GM19395 (cell line): ENCODE measurements around the gene HTR6.

Experiments
- ATAC-seq: cut with Tn5 transposase; IDR thresholded peaks from one replicate; pipeline ENCODE4 v1.9.1; 2021; ENCODE audit warnings: mild to moderate bottlenecking, moderate library complexity; ENCODE audit not compliant: unreplicated experiment

HTR6 gene

GRCh38 chr1:19685994-19686393 lies 21.3 kb downstream of the HTR6 start:
- ATAC-seq: no peak

DNA sequence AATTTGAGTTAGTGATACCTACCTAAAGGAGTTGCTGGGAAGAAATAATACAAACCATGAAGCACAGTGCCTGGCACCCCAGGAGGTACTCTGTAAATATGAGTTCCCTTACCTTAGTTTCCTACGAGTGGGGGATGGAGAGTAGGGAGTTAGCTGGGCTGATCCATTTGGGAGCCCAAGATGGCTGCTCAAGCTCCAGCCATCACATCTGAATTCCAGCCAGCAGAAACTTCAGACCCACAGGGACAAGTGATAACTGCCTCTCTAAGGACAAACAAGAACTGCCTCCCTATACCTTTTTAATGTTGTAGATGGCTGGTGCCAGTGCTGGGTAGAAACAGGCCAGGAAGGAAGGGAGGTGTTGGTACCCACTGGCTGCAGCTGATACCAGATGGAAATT lies 22.7 kb downstream of the HTR6 start:
- ATAC-seq: no peak

- ATAC-seq: no peak
These were observed 23.6 kb downstream of the HTR6 start for GRCh38 chr1:19688041-19688842.

- ATAC-seq: no peak
These were observed 24.5 kb downstream of the HTR6 start for GRCh38 chr1:19689085-19689757.

- ATAC-seq: no peak
These were observed 25.2 kb downstream of the HTR6 start for GRCh38 chr1:19689856-19690255.

DNA sequence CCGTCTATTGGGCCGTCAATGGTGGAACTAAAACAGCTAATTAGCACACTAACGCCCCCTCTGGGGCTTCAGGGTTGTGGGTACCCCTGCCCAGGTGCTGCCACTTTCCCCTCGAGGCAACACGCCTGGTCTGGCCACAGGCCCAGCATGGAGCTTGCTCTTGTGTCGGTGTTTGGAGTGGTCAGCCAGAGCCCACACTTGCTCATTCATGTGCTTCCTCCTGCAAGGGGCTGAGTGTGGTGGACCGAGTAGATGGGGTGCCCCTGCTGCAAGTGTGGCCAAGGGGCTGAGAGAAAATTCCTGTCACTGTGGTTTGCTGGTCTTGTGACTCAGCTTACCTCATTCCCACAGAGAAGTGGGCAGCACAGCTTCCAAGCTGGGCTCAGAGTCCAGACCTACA lies 25.7 kb downstream of the HTR6 start:
- no peak for ATAC-seq

DNA sequence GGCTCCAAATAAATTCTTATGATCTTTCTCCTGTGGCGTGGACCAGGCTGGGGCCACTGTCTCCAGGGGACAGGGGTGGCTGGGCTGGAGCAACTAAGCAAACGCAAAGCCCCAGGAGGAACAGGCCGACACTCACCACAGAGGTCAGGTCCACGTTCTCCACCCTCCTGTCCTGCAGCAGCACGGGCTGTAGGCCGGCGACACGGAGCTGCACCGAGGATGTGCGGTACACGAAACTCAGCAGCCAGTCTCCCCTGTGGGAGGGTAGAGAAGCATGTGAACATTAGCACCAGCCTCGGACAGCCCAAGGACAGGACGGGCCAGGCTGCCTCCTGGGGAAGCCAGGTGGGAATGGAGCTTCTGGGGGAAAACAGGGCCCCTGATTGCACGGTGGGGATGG lies 29.6 kb downstream of the HTR6 start:
- no peak for ATAC-seq

DNA sequence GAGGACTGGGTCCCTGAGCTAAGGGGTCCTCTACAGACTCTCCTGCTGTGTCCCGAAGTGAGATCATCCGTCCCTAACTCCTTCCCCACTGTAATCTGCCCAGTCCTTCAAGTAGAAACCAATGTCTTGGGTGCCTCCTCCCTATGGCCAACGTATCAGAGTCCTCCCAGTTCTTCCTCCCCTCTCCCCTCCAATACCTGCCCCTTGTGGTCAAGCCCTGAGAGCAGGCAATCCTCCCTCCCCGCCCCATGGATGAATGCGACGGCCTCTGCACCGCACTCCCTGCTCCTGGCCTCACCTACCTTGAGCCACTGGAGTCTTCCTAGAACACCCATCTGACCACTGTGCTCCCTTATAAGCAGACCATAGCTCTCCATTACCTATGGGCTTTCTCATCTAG lies 31.1 kb downstream of the HTR6 start:
- ATAC-seq: no peak

- no peak for ATAC-seq
These were observed 32.1 kb downstream of the HTR6 start for GRCh38 chr1:19696820-19697219.

GRCh38 chr1:19698181-19698580 lies 33.5 kb downstream of the HTR6 start:
- ATAC-seq: no peak

DNA sequence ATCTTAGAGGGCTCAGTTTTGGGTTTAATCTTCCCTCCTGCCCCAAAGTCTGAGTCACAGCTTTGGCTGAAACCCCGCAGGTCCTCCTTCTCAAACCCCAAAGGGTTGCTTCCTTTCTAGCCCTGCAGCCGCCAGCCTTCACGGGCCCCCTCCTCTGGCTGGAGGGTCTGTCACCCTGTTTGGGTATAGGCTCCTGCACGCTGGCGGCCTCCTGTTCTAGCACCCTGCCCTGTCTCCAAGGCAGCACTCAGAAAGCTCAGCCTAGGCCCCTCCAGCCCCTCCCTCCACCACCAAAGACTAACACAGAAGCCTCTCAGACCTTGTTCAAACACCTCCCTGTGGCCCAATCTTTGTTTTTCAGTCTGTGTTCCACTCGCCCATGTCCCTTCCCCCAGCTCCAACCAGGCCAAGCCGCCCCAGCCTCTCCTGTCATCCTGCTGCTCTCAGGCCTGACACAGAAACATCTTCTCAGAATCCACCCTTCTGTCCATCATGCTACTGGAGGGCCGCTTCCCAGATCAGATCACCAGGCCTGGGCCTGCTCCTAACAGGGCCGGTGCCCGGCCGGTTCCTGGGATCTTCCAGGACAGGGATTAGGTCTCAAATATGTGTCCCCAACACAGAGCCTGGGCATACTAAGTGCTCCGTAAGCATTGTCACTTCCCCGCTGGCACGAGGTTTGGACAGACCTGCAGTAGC lies 35.6 kb downstream of the HTR6 start:
- ATAC-seq: no peak

DNA sequence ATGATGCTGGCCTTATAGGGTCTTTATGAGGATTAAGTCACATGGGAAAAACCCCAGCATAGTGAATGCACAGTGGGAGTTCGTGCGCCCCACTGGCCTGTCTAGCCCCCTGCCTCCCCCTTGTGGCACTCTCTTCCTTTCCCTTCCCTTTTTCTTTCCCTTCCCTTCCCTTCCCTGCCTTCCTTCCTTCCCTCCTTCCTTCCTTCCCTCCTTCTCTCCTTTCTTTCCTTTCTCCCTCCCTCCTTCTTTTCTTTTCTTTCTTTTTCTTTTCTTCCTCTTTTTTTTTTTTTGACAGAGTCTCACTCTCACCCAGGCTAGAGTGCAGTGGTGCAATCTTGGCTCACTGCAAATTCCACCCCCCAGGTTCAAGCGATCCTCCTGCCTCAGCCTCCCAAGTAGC lies 38.6 kb downstream of the HTR6 start:
- ATAC-seq: no peak

DNA sequence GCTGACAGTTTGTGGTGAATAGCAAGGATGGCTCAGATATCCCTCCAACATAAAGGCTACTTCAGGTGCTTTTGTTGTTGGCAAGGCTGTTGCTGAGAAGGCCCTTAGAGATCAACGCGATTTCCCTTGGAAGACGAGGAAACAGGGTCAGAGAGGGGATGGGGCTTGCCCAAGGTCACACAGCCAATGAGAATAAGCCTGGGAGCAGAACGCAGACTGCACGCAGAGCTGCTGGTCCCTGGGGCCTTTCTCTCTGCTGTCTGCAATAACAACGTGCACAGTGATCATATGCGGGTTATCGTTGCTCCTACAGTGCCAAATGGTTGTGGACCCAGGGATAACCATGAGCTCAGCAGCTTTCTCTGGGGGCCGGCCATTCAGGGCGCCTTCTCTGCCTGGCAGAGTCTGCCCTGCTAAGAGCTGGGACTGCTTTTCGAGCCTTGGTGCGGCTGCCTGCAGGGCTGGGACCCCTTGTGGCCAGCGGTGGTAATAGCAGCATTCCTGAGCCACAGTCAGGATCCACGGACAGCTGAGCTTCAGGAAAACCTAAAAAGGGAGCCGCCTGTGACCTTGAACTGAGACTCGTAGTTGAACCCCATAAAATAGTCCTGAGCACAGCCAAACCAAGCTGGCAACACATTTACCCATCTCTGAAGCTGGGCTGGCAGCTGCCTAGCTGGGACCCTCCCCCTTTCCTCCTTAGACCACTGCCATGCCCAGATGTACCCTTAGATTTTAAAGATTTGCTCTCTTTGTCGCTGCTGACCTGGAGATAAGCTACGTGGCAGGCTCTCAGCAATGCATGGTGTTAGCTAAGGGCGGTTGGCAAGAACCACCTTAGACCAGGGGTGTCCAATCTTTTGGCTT lies 39.8 kb downstream of the HTR6 start:
- no peak for ATAC-seq

DNA sequence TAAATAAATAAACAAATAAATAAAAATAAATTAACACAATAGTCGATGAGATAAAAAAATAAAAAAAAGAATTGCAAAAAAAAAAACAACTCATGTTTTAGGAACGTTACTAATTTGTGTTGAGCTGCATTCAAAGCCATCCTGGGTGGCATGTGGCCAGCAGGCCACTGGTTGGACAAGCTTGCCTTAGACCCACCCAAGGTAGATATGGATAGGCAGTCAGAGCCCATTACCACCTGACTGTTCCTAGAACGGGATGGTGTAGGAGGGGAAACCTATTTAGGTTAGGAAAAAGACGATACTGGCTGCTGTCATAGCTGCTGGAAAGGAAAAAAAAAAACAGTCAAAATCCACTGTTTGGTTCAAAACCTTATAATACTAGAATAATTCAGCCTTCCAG lies 40.8 kb downstream of the HTR6 start:
- no peak for ATAC-seq

- ATAC-seq: no peak
These were observed 41.5 kb downstream of the HTR6 start for GRCh38 chr1:19706136-19706535.

- ATAC-seq: no peak
These were observed 44.0 kb downstream of the HTR6 start for GRCh38 chr1:19708567-19709110.

- ATAC-seq: no peak
These were observed 44.7 kb downstream of the HTR6 start for GRCh38 chr1:19709260-19709793.

DNA sequence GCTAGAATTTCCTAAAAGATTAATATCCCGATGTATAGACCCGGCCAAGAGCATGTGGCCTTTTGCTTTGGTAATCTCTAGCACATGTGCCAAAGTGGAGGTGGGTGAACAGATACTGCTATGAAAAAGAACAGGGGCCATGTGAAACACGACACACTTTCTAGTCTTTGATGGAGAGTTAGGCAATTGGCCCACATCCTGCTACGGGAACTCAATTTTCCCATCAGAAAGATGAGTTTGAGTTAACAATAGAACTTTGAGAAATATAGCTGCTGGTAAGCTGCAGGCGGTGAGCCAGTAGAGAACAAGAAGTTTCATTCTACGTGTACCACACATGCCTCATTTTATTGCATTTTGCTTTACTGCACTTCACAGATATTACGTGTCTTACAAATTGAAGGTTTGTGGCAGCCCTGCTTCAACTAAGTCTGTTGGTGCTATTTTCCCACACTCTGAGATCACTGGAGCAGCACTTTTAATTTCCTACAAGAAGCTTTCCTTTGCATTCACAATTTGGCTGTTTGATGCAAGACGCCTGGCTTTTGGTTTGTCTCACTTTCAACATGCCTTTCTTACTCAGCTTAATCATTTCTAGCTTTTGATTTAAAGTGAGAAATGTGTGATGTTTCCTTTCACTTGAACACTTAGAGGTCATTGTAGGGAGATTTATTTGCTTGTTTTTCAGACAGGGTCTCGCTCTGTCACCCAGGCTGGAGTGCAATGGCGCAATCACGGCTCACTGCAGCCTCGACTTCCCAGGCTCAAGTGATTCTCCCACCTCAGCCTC lies 46.3 kb downstream of the HTR6 start:
- peak; percentile 62 for ATAC-seq

GRCh38 chr1:19712928-19713327 lies 48.3 kb downstream of the HTR6 start:
- no peak for ATAC-seq
